Right atrium auricular region (tissue), 2 donors: ENCODE results near the gene ARPC5L. TPM values are rescaled to one million over a fixed set of nuclear protein-coding genes. Genes with fewer than 3 reads are reported as not detected.
A peak's percentile ranks its signal among the peaks of the same experiment; 100 is the strongest.

ENCODE experiments used
- DNase-seq: peaks from one replicate; pipeline ENCODE4 v3.0.0-alpha.2; 2019; ENCODE audit warnings: low spot score
- H3K27ac ChIP-seq, 2 donors: fragments of 200-600 bp; sonication (generic); 1 replicate in 1 of 2; 2 replicates in 1 of 2; pipeline ENCODE4 v1.5.1; 2016 to 2019
- H3K27me3 ChIP-seq, 2 donors: fragments of 200-600 bp; sonication (generic); one replicate each; pipeline versions ENCODE4 v1.5.1 to v1.6.0; 2017 to 2019
- H3K36me3 ChIP-seq: fragments of 200-600 bp; sonication (generic); one replicate; pipeline ENCODE4 v1.5.1; 2016
- H3K4me1 ChIP-seq, 2 donors: fragments of 200-600 bp; sonication (generic); one replicate each; pipeline versions ENCODE4 v1.5.1 to v1.6.0; 2017 to 2019
- H3K4me3 ChIP-seq, 2 donors: fragments of 200-600 bp; sonication (generic); 1 replicate in 1 of 2; 2 replicates in 1 of 2; pipeline ENCODE4 v1.5.1; 2017 to 2019; ENCODE audit warnings: mild to moderate bottlenecking in 1 of 2, moderate library complexity in 1 of 2
- H3K9me3 ChIP-seq, 2 donors: fragments of 200-600 bp; sonication (generic); one replicate each; pipeline ENCODE4 v1.5.1; 2019
- total RNA-seq, 2 donors: library from RNA; depleted of rRNA; stranded (reverse); fragments of >200 nt; gene quantifications; one replicate each; pipeline ENCODE4 v1.1.0, GENCODE V29; 2016
- TF ChIP-seq, protein P1 (sequence below), 2 donors: fragments of 200-600 bp; sonication (generic); IDR thresholded peaks; one replicate each; pipeline ENCODE4 v1.5.1; 2019; ENCODE audit warnings: antibody characterized with exemption in 2 of 2

The ARPC5L gene
- total RNA-seq, 2 donors from 2014 or later = 21.7 to 23.5 TPM

DNA sequence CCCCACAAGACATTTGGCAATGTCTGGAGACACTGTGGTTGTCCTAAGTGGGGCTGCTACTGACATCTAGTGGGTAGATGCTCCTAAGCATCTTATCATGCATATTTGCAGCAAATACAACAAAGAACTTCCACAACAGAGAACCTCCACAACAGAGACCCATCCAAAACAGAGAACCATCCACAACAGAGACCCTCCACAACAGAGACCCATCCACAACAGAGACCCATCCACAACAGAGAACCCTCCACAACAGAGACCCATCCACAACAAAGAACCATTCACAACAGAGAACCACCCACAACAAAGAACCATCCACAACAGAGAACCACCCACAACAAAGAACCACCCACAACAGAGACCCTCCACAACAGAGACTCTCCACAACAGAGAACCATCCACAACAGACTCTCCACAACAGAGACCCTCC lies 32.8 kb downstream of the ARPC5L start:
- H3K4me3 ChIP-seq = no peak overlapping the region
- H3K27me3 ChIP-seq = no peaks in the 10 kb centered on the region
- DNase-seq = no peak
- no peak overlapping the region for H3K27ac ChIP-seq
- TF ChIP-seq, protein P1, sequence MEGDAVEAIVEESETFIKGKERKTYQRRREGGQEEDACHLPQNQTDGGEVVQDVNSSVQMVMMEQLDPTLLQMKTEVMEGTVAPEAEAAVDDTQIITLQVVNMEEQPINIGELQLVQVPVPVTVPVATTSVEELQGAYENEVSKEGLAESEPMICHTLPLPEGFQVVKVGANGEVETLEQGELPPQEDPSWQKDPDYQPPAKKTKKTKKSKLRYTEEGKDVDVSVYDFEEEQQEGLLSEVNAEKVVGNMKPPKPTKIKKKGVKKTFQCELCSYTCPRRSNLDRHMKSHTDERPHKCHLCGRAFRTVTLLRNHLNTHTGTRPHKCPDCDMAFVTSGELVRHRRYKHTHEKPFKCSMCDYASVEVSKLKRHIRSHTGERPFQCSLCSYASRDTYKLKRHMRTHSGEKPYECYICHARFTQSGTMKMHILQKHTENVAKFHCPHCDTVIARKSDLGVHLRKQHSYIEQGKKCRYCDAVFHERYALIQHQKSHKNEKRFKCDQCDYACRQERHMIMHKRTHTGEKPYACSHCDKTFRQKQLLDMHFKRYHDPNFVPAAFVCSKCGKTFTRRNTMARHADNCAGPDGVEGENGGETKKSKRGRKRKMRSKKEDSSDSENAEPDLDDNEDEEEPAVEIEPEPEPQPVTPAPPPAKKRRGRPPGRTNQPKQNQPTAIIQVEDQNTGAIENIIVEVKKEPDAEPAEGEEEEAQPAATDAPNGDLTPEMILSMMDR (IDR thresholded peaks at IDR 0.05) = peak in 1 of 2 donors; percentile 46
- no peaks in the 10 kb centered on the region for H3K9me3 ChIP-seq
- peaks cover 54% of the 10 kb centered on the region for H3K36me3 ChIP-seq
- H3K4me1 ChIP-seq = no peaks in the 10 kb centered on the region

DNA sequence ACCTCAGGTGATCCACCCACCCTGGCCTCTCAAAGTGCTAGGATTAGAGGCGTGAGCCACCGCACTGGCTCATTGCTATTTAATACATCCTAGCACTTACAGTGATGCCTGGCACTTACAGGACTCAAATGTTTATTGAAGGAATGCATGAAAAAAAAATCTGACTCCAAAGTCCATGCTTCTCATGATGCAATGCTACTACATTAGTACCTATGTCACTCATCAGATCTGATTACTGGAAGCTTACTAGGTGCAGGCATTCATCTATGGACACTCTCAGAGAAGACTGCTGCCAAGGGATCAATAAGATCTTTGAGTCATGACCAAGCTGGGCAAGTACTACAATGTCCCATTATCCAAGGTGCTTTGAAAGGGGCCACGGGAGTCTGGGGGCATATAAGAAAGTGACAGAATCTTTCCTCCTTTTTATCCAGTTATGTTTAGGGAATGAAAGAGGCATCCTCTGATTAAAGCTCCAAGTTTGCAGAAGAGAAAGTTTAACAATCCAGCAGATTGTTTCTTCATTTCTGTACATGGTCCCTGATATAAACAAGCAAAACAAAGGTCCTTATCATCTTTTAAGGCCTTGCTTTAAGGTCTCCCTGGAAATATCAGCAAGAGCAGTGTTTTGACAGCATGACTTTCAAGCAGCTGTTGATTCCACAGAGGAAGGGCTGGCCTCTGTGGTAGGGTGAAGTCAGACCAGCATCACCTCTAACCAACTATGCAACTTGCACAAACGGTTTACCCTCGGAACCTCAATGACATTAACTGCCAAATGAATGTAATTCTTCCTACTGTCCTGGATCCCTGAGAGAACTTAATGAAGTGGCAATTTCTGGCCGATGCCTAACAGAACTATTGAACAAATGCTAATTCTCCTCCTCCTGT lies 35.9 kb downstream of the ARPC5L start:
- Histone ChIP-seq H3K36me3 (peaks cover 45% of the 10 kb centered on the region), H3K9me3 (no peaks in the 10 kb centered on the region), H3K27me3 (no peaks in the 10 kb centered on the region), H3K27ac (no peak overlapping the region), H3K4me3 (no peak overlapping the region), H3K4me1 (no peaks in the 10 kb centered on the region)
- TF ChIP-seq, protein P1 (IDR thresholded peaks at IDR 0.05) = no peak
- DNase-seq = no peak

DNA sequence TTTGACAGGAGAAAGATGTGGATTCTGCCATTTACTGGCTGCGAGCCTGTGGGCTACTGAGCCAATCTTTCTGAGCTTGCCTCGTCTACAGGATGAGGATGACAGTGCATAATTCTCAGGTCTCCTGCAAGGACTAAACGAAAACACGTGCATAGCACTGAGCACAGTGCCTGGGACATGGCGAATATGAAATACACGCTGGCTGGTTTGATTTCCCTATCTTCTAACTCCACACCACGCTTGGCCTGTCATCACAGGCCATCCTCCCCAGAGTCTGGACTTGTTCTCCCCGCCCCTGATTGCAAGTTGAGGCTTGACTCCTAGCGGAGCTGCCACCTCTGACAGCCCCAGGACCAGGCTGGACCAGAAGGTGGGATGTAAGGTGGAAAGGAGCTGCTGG lies 37.9 kb downstream of the ARPC5L start:
- H3K9me3 ChIP-seq = no peaks in the 10 kb centered on the region
- no peak overlapping the region for H3K27ac ChIP-seq
- H3K36me3 ChIP-seq = peaks cover 32% of the 10 kb centered on the region
- H3K27me3 ChIP-seq = no peaks in the 10 kb centered on the region
- no peak overlapping the region for H3K4me3 ChIP-seq
- TF ChIP-seq, protein P1 (IDR thresholded peaks at IDR 0.05) = no peak
- no peak for DNase-seq
- H3K4me1 ChIP-seq = no peaks in the 10 kb centered on the region

DNA sequence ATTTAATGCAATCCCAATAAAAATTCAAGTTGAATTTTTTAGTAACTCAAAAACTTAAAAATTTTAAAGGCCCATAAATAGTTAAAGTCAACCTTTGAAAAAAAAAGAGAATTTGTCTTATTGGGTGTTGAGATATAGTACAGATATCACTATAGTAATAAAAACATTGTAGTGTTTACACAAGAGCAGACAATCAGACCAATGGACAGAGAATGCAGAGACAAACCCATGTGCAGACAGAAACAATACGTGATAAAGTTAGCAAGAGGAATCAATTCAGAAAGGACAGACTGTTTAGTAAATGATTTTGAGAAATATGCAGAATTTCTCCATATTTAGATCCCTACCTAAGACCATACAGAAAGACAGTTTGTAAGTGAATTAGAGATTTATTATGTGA lies 45.0 kb downstream of the ARPC5L start:
- no peak for DNase-seq
- no peaks in the 10 kb centered on the region for H3K9me3 ChIP-seq
- TF ChIP-seq, protein P1 (IDR thresholded peaks at IDR 0.05) = no peak
- H3K36me3 ChIP-seq = peaks cover 49% of the 10 kb centered on the region
- H3K27me3 ChIP-seq = no peaks in the 10 kb centered on the region
- no peak overlapping the region for H3K27ac ChIP-seq
- H3K4me1 ChIP-seq = no peaks in the 10 kb centered on the region
- no peak overlapping the region for H3K4me3 ChIP-seq

DNA sequence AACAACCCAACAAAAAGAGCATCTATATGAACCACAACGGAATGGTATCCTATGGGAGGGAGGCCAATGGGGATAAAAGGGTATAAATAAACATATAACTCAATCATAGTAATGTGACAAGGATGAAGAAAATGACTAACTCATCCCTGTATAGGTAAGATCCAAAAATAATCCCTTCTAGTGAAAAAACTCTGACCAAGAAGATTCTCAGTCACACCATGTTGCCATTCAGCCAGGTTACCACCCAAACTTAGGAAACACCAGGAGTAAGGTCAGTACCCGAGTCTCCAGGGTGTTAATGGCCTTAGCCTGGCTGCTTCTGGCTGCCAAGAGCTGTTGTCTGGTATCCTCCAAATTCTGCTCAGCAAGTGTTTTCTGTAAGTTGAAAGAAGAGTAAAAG lies 46.2 kb downstream of the ARPC5L start:
- DNase-seq = no peak
- no peaks in the 10 kb centered on the region for H3K4me1 ChIP-seq
- H3K27ac ChIP-seq = no peak overlapping the region
- H3K4me3 ChIP-seq = no peak overlapping the region
- no peaks in the 10 kb centered on the region for H3K9me3 ChIP-seq
- TF ChIP-seq, protein P1 (IDR thresholded peaks at IDR 0.05) = no peak
- no peaks in the 10 kb centered on the region for H3K27me3 ChIP-seq
- peaks cover 59% of the 10 kb centered on the region for H3K36me3 ChIP-seq
